HS-27A (cell line): Measurements from ENCODE around the gene ARHGEF17.

Source experiments
- DNase-seq: peaks from one replicate; pipeline ENCODE4 v3.0.0-alpha.2; 2012; ENCODE audit warnings: low read depth, missing footprints

Gene ARHGEF17

DNA sequence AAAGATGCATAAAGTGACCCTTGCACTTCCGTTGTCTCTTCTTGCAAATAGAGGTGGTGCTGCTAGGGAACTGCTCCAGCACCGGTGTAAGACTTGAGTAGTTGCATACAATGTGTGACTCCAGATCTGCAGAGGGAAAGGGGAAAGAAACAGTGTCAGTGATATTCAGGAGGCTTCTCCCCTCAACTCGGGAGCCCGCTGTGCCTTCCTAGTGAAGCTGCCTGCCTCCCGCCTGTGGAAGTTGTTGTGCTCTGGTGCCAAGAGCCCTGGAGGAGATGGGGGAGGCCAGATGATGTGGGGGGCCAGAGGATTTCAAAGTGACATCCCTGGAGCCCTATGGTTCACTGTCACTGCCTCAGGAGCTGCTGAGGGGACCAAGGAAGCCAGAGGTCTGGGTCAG lies 98.5 kb downstream of the ARHGEF17 start:
- DNase-seq, result no peak

- no peak for DNase-seq
These were observed 101.4 kb downstream of the ARHGEF17 start for GRCh38 chr11:73409431-73409830.

- DNase-seq, result no peak
These were observed 102.6 kb downstream of the ARHGEF17 start for GRCh38 chr11:73410627-73411026.

- DNase-seq, result no peak
These were observed 103.0 kb downstream of the ARHGEF17 start for GRCh38 chr11:73411031-73411430.

GRCh38 chr11:73412308-73412707 lies 104.2 kb downstream of the ARHGEF17 start:
- no peak for DNase-seq

GRCh38 chr11:73413256-73413655 lies 105.2 kb downstream of the ARHGEF17 start:
- DNase-seq, result no peak

- no peak for DNase-seq
These were observed 107.0 kb downstream of the ARHGEF17 start for GRCh38 chr11:73414977-73415651.

- DNase-seq, result no peak
These were observed 108.0 kb downstream of the ARHGEF17 start for GRCh38 chr11:73415854-73416615.

GRCh38 chr11:73416786-73417185 lies 108.7 kb downstream of the ARHGEF17 start:
- no peak for DNase-seq
